ENCODE data around the gene CDK3.

Gene CDK3

DNA sequence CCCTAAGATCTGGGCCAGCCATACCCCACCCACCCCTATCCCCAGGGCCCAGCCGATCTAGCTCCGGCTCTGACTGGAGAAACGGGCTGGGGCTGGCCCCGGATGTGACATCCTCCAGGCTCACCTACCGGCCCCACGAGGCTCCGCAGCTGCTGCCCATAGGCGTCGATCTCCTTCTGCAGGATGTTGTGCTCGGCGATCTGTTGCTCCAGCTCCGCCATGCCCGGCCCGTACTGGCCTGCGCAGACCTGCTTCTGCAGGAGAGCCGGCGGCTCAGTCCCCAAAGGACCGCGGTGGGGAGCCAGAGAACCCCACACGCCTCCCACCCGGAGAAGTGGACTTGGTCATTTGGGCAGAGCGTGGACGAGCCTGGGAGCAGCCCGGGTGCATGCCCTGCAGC, 21.6 kb downstream of the CDK3 start:
- DNase-seq: no peak

GRCh38 chr17:76022973-76023899, 22.6 kb downstream of the CDK3 start:
- Histone ChIP-seq H3K9me3 (no peaks in the 10 kb centered on the region), H3K4me3 (no peak overlapping the region), H3K36me3 (peaks cover 0 to 5% (median 0%) of the 10 kb centered on the region in 3 donors), H3K27ac (no peak overlapping the region), H3K4me1 (no peaks in the 10 kb centered on the region), H3K27me3 (peaks cover 0 to 44% of the 10 kb centered on the region in 2 donors)
- no peak for TF ChIP-seq CTCF (IDR thresholded peaks at IDR 0.05)
- intact Hi-C loops (cut with DNase I; ENCODE audit: low total_unique reads): no loop called here
- DNase-seq: no peak

More for the DNA sequence above, 21.6 kb downstream of the CDK3 start:
- peaks cover 0 to 42% of the 10 kb centered on the region in 2 donors for H3K27me3 ChIP-seq
- TF ChIP-seq CTCF (IDR thresholded peaks at IDR 0.05): no peak
- H3K27ac ChIP-seq: no peak overlapping the region
- H3K4me3 ChIP-seq: no peak overlapping the region
- H3K36me3 ChIP-seq: peaks cover 0 to 5% (median 0%) of the 10 kb centered on the region in 3 donors
- intact Hi-C loops (cut with DNase I; ENCODE audit: low total_unique reads): no loop called here
- H3K9me3 ChIP-seq: no peaks in the 10 kb centered on the region
- H3K4me1 ChIP-seq: no peaks in the 10 kb centered on the region

GRCh38 chr17:76023900-76024237, 23.2 kb downstream of the CDK3 start:
- Histone ChIP-seq H3K36me3 (peaks cover 0 to 5% (median 0%) of the 10 kb centered on the region in 3 donors), H3K27me3 (peaks cover 0 to 42% of the 10 kb centered on the region in 2 donors), H3K4me1 (no peaks in the 10 kb centered on the region), H3K27ac (no peak overlapping the region), H3K4me3 (no peak overlapping the region), H3K9me3 (no peaks in the 10 kb centered on the region)
- intact Hi-C loops (cut with DNase I; ENCODE audit: low total_unique reads): no loop called here
- TF ChIP-seq CTCF (IDR thresholded peaks at IDR 0.05): no peak
- DNase-seq: no peak

- Histone ChIP-seq H3K9me3 (no peaks in the 10 kb centered on the region), H3K4me3 (no peak overlapping the region), H3K27ac (no peak overlapping the region), H3K36me3 (peaks cover 0 to 5% (median 0%) of the 10 kb centered on the region in 3 donors), H3K4me1 (no peaks in the 10 kb centered on the region), H3K27me3 (peaks cover 0 to 43% of the 10 kb centered on the region in 2 donors)
- no peak for TF ChIP-seq CTCF (IDR thresholded peaks at IDR 0.05)
- no peak for DNase-seq
- intact Hi-C loops (cut with DNase I; ENCODE audit: low total_unique reads): no loop called here
These were observed 23.7 kb downstream of the CDK3 start for GRCh38 chr17:76024353-76024752.

DNA sequence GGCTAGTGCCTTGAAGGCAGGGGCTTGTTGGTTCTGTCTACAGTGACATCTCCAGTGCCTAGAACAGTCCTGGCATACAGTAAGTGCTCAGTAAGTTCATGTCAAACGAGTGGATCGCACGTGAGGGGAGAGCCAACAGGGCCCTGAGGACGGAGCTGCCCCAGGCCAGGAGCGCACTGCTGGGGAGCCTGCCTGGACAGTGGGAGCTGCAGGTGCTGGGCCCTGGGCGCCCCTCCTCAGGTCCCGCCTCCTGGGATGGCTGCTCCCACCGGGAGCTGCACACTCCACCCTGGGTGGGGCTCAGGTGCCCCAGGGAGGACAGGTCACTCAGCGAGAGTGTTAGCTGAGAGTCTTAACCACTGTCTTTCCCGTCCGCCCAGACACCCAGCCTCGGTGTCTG, 24.6 kb downstream of the CDK3 start:
- peaks cover 0 to 43% of the 10 kb centered on the region in 2 donors for H3K27me3 ChIP-seq
- no peak overlapping the region for H3K27ac ChIP-seq
- no peaks in the 10 kb centered on the region for H3K4me1 ChIP-seq
- peaks cover 0 to 5% (median 0%) of the 10 kb centered on the region in 3 donors for H3K36me3 ChIP-seq
- intact Hi-C loops (cut with DNase I; ENCODE audit: low total_unique reads): no loop called here
- no peak for TF ChIP-seq CTCF (IDR thresholded peaks at IDR 0.05)
- no peak overlapping the region for H3K4me3 ChIP-seq
- no peak for DNase-seq
- no peaks in the 10 kb centered on the region for H3K9me3 ChIP-seq
